ENCODE data around the gene ZNF148. TPM values are rescaled to one million over a fixed set of nuclear protein-coding genes. Genes with fewer than 3 reads are reported as not detected.

The ZNF148 gene
- total RNA-seq, 1 donor from 2014 or later = 45.2 TPM

DNA sequence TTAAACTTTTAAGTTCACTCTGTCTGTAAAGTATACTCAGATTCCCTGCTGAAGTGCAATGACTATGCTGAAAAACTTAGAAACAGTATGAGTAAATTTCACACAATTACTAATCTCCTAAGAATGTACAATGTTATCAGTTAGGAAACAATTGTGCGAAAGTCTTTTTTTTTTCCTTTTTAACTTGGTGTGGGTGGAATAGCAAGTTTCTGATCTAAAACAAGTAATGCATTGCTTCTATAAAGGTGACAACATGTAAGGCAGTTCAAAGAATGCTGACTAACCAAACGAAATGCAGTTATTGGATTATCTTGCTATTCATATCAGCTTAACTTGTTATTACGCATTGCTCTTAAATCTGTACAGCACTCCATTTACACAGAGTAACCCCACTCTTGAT is 143.2 kb downstream of the ZNF148 start:
- intact Hi-C loops (cut with micrococcal nuclease) = no loop called here

DNA sequence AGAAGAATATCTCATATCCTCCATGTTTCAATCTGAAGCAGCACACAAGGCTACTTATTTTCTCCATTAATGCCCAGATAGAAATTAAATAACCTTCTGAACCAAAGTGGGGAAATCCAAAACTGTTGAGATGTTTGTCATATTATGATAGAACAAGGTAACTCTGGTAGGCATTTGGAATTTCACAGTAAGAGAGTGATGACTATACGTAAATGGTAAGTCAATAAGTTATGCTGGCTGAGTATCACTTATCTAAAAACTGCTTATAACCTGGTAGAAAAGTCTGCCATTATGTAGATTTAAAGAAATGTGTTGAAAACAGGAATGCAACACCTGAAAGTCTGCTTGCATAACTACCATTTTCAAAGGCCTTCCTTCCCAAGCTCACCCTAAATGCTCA is 145.4 kb downstream of the ZNF148 start:
- intact Hi-C loops (cut with micrococcal nuclease) = no loop called here

- intact Hi-C loops (cut with micrococcal nuclease) = no loop called here
Measured at GRCh38 chr3:125229168-125229567, 146.0 kb downstream of the ZNF148 start.

DNA sequence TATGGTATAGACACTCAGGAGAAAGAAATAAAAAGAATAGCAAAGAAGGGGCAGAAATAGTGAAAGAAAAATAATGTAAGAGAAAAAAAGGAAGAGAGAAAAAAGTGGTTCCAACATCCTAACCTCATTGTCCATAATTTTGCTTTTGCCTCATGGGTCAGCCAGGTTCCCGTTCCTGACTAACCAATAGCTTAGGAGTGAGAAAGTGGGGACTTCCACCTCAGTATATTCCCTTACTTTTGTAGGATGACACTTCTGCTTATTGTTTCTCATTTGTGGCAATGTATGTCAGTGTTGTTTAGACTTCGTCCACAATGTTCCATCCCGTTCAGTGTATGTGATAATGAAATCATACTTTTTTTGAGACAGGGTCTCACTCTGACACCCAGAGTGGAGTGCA is 153.3 kb downstream of the ZNF148 start:
- intact Hi-C loops (cut with micrococcal nuclease) = no loop called here

- intact Hi-C loops (cut with micrococcal nuclease) = no loop called here
Measured at GRCh38 chr3:125220727-125221429, 154.2 kb downstream of the ZNF148 start.

DNA sequence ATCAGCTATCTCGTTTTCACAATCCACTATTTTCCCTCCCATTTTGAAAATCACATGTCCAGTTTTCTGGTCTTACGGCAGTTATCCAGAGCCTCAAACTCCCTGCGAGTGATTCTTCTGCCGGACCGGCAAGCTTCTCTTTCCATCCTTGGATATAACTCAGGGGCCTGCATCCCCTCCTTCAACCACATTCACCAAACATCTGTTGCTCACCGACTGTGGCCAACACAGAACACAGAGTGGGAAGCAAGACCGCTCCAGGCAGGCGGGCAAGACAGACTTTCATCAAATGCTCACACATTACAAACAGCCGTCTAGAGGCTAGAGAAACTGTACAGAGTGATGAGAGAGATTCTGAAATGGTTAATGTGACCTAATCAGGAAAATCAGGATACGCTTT is 154.9 kb downstream of the ZNF148 start:
- intact Hi-C loops (cut with micrococcal nuclease) = no loop called here

- intact Hi-C loops (cut with micrococcal nuclease) = loop anchor here (5.0 kb wide), 1 partner anchor 218 kb away; no protein-coding TSS in a partner anchor
Measured at GRCh38 chr3:125219261-125219701, 155.8 kb downstream of the ZNF148 start.

- intact Hi-C loops (cut with micrococcal nuclease) = loop anchor here (1.0 to 5.0 kb wide), 5 partner anchors 72 to 223 kb away; partner anchors contain the start of gene ZNF148
Measured at GRCh38 chr3:125214738-125215137, 160.4 kb downstream of the ZNF148 start.

DNA sequence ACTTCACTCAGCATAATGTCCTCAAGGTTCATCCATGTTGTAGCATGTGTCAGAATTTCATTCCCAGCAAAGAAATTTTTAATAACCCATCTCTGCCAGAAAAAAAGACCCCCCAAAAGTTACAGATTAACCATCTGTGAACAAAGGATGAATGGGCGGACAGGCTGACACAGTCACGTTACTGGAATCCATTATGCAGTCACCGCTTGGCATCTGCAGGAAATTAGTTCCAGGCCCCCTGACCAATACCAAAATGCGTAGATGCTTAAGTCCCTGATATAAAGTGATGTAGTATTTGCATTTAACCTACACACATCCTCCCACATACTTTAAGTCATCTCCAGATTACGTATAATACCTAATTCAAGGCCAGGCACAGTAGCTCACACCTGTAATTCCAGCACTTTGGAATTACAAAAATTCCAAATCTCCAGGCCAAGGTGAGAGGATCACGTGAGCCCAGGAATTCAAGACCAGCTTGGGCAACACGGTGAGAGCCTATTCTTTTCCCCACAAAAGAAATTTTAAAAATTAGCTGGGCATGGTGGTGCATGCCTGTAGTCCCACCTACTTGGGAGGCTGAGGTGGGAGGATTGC is 161.1 kb downstream of the ZNF148 start:
- intact Hi-C loops (cut with micrococcal nuclease) = loop anchor here (1.0 to 5.0 kb wide), 4 partner anchors 72 to 161 kb away; partner anchors contain the start of gene ZNF148

GRCh38 chr3:125213364-125213755 is 161.8 kb downstream of the ZNF148 start:
- intact Hi-C loops (cut with micrococcal nuclease) = loop anchor here (5.0 kb wide), 1 partner anchor 71 kb away; no protein-coding TSS in a partner anchor

DNA sequence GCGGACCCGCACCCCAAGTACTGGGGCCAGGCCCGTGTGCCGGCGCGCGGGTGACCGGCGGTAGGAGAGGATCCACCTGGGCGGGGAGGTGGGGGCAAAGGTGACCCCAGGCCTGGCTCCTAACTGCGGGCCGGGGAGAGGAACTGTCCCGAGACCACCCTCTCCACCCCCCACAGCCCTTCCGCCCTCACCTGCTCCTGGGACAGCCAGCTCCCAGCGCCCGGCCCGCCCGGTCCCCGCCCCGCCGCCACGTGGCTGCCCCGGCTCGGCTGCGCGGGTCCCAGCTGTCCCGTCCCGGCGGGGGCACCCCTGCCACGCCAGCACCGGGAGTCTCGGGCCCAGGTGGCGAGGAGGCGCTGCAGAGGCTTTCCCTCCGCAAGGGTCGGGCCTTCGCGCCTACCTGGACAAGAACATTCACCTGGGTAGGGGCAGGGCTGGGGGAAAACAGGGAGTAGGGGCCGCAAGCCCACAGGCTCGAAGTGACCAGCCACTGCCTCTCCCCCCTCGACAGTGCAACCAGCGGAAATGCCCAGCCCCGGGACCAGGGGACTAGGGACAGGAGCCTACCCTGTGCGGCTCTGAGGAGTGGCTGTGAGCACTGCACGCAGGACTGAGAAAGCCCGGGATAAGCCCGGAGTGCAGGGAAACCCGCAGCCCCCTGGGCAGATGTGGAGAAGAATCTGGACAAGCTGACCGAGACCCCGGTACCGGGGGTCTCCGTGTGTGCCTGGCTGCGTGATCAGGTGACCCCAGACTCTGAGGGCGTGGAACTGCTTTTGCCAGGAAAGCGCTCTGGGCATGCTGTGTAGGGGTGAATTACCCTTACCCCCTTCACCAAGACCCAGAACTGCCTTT is 162.4 kb downstream of the ZNF148 start, which contains the start of gene SLC12A8:
Gene SLC12A8, minus strand, starts transcription at position 240 of the 855 bp plus-strand sequence. CDS start 1,399 bp downstream, outside the sequence.
- intact Hi-C loops (cut with micrococcal nuclease) = loop anchor here (5.0 kb wide), 1 partner anchor 70 kb away; no protein-coding TSS in a partner anchor

DNA sequence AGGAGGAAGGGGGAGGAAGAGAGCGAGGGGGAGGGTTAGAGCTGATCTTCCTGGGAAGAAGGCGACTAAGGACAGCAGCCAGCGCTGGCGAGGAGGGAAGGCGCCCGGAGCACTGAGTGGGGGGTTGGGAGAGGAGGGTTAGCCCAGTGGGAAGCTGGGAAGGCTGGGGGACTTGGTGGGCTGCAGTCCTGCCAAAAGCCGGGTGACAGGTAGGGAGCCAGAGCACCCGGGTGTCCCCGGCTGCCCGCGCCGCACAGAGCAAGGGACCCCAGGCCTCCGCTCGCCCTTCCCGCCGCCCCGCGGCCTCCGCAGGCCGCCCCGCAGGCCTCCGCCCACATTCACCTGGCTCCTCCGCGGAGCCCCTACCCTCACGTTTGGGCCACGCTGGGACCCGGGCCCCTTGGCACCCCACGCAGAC is 163.0 kb downstream of the ZNF148 start:
- intact Hi-C loops (cut with micrococcal nuclease) = loop anchor here (5.0 kb wide), 1 partner anchor 70 kb away; no protein-coding TSS in a partner anchor

DNA sequence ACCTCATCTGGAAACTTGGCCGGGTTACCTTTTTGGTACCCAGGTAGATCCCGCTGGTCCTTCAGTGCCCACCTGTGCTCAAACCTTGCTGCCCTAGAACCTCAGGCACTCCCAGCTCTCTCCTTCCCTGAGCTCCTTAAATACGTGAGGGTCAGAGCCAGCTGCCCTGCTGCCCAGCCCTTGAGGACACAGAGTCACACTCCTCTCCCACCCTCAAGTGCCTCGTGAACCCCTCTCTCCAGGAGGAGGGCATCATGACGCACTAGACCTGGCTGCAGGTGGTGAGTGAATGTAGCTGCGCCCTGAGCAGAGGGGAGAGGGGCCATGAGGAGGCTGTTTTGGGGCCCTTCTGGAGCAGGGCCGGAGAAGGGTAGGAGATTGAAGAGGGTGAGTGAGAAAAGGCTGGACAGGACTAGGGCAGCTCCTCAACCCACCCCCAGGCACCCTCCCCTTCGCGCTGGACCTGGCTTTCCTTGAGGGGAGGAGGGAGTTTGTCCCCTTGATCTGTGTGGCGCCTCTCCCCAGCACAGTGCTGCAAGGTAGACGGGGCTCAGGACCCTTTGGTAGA is 163.5 kb downstream of the ZNF148 start:
- intact Hi-C loops (cut with micrococcal nuclease) = loop anchor here (5.0 kb wide), 1 partner anchor 69 kb away; no protein-coding TSS in a partner anchor

- intact Hi-C loops (cut with micrococcal nuclease) = no loop called here
Measured at GRCh38 chr3:125207949-125208568, 167.1 kb downstream of the ZNF148 start.

GRCh38 chr3:125207507-125207906 is 167.6 kb downstream of the ZNF148 start:
- intact Hi-C loops (cut with micrococcal nuclease) = no loop called here

GRCh38 chr3:125206934-125207333 is 168.2 kb downstream of the ZNF148 start:
- intact Hi-C loops (cut with micrococcal nuclease) = no loop called here

DNA sequence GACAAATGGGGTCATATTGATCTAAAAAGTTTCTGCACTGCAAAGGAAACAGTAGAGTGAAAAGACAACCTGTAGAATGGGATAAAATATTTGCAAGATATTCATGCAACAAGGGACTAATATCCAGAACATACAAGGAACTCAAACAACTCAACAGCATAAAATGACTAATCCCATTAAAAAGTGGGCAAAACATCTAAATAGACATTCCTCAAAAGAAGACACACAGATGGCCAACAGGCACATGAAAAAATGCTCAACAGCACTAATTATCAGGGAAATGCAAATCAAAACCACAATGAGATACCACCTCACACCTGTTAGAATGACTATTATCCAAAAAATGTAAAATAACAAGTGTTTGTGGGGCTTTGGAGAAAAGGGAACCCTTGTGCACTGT is 171.4 kb downstream of the ZNF148 start:
- intact Hi-C loops (cut with micrococcal nuclease) = loop anchor here (5.0 kb wide), 1 partner anchor 441 kb away; no protein-coding TSS in a partner anchor

- intact Hi-C loops (cut with micrococcal nuclease) = loop anchor here (1.0 to 5.0 kb wide), 4 partner anchors 148 to 440 kb away; no protein-coding TSS in a partner anchor
Measured at GRCh38 chr3:125202197-125202596, 172.9 kb downstream of the ZNF148 start.

- intact Hi-C loops (cut with micrococcal nuclease) = loop anchor here (5.0 kb wide), 1 partner anchor 438 kb away; no protein-coding TSS in a partner anchor
Measured at GRCh38 chr3:125200731-125201139, 174.4 kb downstream of the ZNF148 start.
